HG03442 (cell line): ENCODE data around the gene ZNF831.

ENCODE experiments used
- ATAC-seq: cut with Tn5 transposase; IDR thresholded peaks from one replicate; pipeline ENCODE4 v1.9.1; 2021; ENCODE audit warnings: mild to moderate bottlenecking, moderate library complexity; ENCODE audit not compliant: unreplicated experiment

Gene ZNF831

DNA sequence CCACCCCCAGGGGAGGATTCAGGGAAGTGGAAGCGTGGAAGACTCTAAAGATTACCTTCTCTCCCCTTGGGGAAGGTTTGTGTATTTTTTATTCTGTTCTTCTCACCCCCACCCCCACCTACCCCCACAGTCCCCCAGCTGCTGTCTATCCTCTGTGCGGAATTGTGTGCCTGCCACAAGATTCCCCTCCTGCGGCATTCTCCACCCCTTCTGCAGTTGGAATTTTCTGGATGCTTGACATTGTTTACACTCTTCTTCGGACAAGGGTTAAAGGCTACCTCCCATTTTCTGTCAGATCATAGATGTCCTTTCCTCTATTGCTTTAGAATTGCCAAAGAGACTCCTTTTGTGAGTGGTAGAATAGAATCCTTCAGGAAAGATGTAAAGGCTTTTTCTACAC, 76.4 kb downstream of the ZNF831 start:
- no peak for ATAC-seq

DNA sequence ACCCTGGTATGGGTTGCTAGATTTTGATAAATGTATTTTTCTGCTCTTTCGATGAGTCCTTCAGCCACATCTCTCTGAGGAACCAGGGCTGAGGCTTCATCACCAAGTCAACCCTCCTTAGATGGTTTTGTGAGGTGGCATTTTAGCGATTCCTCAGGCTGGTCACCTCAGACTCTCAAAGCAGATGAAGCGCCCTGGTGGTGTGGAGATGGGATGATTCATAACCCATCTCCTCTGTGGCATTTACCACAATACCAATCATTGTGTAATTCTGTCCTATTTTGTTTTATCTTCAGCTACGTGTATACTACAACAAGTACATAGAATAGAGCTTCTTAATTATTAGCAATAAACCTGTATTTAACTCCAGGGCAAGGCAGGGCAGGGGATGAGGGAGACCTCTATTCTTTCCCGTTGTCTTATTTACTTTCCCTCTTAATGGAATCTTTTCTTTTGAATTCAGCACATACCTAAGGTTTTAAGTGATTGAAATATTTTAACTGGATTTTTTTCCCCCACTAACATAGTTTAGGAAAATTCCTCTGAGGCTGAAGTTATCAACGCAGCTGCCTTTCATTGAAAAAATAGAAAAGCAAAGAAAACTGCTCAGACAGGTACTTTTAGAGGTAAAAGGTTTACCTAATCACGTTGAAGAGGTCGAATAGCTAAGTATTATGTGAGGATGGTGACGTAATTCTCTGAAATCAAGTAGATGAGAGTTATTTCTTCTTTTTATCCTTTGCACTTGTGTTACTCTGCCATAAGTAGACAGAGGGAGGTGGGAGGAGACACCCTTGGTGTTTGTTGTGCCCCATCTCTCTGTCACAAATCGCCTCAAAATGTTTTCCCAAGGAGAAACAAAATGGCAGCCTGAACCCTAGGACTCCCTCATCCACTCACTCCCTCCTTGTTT, 79.3 kb downstream of the ZNF831 start:
- ATAC-seq = no peak

DNA sequence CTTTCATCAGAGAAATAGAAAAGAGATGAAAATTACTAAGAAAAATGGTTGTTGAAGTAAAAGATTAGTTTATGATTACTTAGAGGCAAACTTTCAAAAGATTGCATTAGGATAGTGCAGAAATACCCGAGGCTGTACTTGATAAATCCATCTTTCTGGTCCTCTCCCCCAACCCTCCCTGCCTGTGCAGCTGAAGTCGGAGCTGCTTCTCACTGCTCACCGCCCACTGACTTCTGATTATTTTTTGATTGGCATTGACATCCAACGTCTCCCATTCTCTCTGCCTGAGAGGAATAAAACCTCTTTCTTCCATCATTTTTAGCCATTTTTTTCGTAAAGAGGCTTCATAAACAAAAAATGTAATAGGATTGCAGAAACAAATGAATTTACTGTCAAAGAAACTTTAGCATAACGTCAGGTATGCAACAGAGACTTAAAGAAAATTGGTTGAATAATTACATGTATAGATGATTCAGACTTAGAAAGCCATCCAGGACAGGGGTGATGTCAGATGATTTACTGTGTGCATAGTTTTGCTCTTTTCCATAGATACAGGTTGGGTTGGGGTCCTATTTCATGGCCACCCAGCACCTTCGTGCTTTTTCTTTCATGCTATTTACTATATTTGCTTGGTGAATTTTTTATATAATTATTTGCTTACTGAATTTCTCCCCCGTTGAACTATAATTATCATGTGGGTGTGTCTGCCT, 83.2 kb downstream of the ZNF831 start:
- no peak for ATAC-seq

DNA sequence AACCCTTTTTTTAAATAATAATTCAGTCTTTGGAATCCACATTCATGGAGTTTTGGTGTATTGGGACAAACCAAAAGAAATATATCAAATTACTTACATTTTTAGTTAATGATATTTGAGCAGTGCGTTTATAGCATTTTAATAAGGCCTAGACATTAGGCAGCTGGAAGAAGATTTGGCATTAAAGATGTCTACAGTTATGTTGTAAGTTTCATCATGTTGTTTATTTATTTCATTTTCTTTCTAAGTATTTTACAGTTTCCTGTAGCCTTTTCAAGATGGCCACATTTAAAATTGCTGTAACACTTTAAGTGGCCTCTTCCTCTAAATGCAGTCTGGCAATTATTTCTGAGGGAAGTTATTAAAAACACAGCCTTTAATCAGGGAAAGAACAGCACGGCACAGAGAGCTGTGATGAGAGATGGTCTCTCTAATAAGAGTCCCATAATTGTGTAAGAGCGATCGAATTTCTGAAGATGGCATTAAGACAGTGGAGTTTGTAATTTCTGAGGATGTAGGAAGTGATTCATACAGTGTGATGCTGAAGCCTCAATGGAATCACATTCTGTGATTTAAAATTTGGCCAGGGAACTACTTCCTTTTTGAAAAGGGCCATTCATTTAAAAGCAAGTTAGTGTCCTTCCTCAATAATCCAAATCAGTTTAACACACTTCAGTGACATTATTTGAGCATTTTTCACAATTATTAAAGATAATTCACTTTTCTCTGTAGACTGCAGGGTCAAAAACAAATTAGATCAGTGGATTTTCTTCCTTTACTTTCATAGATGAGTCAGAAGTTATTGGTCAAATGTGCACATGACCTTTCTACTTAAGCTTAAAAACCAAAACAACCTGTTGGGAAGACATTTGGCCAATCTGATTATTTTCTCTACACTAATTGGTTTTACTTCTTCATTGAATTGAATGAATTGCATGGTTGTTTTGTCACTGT, 84.4 kb downstream of the ZNF831 start:
- ATAC-seq = no peak

GRCh38 chr20:59250293-59250692, 86.7 kb downstream of the ZNF831 start:
- ATAC-seq = no peak

- no peak for ATAC-seq
These were observed 89.7 kb downstream of the ZNF831 start for GRCh38 chr20:59253325-59253724.

GRCh38 chr20:59253779-59254319, 90.2 kb downstream of the ZNF831 start:
- ATAC-seq = no peak

- ATAC-seq = no peak
These were observed 91.6 kb downstream of the ZNF831 start for GRCh38 chr20:59255256-59255655.

- no peak for ATAC-seq
These were observed 94.6 kb downstream of the ZNF831 start for GRCh38 chr20:59258221-59258621.

DNA sequence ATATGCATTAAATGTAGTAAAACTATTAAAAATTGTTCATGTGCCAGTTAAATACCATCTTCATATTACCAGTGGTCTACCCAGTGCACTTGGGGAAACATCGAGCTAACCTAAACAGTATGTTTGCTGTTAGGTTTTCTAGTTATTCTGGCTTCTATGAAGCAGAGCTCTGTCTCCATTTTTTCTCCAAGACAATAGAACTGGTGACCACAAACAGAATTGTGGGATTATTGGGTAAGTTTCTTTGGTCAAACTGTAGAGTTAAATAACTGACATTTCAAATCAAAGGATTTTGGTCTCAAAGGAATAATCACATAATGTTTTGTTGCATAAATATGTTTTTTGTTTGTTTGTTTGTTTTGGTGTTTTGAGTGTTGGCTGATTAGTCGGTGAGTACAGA, 96.3 kb downstream of the ZNF831 start:
- ATAC-seq = no peak

GRCh38 chr20:59265298-59265697, 101.7 kb downstream of the ZNF831 start:
- ATAC-seq = no peak

DNA sequence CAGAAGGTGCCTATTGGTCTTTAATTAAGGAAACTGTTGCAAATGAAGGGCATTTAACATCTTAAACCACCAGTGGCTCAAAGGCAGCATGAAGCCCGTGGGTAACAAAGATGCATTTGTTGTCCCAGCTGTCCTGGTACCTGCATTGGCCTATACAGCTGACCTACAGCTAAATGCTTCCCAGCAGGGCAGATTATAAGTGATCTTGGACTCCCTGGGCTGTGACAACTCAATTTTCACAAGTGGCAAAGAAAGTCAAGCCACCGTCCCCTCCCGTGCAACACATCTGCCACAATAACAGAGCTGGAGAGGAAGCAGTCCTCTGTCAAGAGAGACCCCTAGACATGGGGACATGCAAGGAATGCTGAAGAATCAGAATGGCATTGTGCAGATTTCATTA, 105.2 kb downstream of the ZNF831 start:
- no peak for ATAC-seq

DNA sequence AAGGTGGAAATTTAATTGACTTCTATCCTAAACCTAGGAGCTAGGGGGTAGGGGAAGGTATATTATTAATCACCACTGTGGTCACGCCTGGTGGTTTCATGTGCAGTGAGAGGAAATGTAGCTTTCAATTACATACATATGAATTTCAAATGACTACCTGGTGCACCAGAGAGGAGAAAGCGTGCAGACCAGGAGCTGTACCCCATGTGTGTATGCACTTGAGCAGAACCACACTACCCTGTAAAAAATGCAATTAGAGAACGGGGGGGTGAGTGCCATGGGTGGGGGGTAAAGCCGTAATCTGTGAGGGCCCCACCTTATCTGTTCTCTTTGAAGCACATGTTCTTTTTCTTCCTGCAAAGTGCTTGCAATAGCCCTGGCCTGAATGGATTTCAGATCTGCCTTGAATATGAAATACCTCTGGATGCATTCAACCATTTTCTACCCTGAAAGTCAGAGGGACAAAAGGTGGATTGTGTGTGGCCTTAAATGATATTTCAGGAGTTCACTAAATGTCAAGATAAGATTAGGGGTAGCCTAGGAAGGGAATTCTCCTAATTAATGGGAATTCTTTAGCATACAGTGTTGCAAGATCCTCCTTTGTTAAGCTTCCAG, 105.9 kb downstream of the ZNF831 start:
- no peak for ATAC-seq

GRCh38 chr20:59270380-59270779, 106.8 kb downstream of the ZNF831 start:
- no peak for ATAC-seq

- ATAC-seq = no peak
These were observed 110.2 kb downstream of the ZNF831 start for GRCh38 chr20:59273739-59274357.

DNA sequence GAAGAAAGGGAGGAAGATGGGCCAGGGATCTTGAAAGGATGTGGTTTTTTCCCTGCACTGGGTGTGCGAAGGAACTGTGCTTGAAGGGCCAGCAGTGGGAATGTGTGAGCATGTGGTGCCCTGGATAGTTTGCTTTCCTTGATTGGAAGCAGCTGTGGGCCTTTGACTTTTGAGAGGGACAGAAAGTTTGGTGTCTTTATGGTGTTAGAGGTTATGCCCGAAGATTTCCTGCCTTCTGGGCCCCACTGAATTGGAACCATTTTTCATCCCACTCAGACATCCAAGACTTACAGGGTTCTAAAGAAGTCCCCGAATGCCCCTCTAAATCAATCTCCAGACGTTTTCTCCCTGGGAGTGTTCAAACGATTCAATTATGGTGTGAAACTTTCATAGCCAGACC, 113.3 kb downstream of the ZNF831 start:
- no peak for ATAC-seq

DNA sequence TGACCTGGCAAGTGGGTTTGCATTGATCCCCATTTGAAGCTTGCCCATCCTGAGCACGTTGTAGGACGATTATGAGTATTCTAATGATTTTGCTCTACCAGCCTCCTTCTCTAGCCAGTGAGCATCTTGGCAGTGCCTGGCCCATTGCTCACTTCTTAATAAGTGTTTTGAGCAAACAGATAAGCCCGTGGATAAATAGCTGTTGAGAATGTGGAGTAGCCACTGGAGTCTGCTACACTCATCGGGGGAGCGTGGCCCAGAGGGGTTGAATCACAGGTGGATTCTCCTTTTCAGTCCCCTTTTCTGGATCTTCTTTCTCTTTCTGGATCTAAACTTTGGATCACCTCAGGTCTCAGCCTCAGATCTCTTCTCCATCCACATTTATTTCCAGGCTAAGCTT, 120.8 kb downstream of the ZNF831 start:
- no peak for ATAC-seq

- no peak for ATAC-seq
These were observed 126.4 kb downstream of the ZNF831 start for GRCh38 chr20:59289994-59290393.

DNA sequence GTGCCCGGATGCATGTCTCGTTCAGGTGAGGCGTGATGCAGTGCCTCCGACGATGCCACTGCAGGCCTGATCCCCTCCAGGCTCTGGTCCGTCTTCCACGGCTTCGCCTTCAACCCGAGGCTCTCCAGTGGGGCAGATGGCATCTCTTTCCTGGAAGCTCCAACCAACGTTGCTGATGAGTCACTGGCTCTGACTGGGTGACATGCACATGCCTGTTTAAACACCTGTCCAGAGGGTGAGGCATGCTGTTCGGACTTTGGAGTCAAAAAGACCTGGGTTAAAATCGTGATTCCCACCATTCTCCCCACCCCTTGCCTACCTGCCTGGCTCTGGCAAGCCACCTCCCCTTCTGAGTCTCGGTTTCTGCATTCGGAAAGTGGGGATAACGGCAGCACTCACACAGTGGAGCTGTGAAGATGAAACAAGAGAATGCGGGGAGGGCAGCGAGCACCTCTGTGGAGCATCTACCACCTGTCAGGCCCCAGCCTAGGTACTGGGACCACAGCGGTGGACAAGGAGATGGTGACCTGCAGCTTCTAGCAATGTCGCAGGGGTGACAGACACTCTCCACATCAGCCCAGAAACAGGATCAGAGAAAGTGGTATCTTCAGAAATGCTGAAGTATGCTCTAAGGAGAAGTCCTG, 128.2 kb downstream of the ZNF831 start:
- ATAC-seq = no peak
